Fibroblast of lung (primary cell): ENCODE measurements around the gene SHISA9. TPM values are rescaled to one million over a fixed set of nuclear protein-coding genes. Genes with fewer than 3 reads are reported as not detected.

Experiments used
- DNase-seq, 2 donors: peaks; one replicate each; pipeline versions ENCODE4 v3.0.0 to v3.0.0-alpha.2; 2010; ENCODE audit warnings: low read depth in 2 of 2
- H2AFZ ChIP-seq: 2 replicates; pipeline ENCODE4 v1.5.1; 2012; ENCODE audit warnings: low read length, control low read depth, inconsistent platforms
- H3K27ac ChIP-seq: 2 replicates; pipeline ENCODE4 v1.5.1; 2011; ENCODE audit warnings: low read length, control low read depth; ENCODE audit not compliant: insufficient read depth
- H3K27me3 ChIP-seq: 2 replicates; pipeline ENCODE4 v1.5.1; 2011; ENCODE audit warnings: mild to moderate bottlenecking, low read length; ENCODE audit not compliant: control insufficient read depth, insufficient read depth
- H3K36me3 ChIP-seq: 2 replicates; pipeline ENCODE4 v1.5.1; 2011; ENCODE audit warnings: low read length; ENCODE audit not compliant: control insufficient read depth, insufficient read depth
- H3K4me1 ChIP-seq: 2 replicates; pipeline ENCODE4 v1.5.1; 2011; ENCODE audit warnings: low read length; ENCODE audit not compliant: control insufficient read depth, insufficient read depth; ENCODE audit errors: extremely low read depth
- H3K4me2 ChIP-seq: 2 replicates; pipeline ENCODE4 v1.5.1; 2011; ENCODE audit warnings: low read length, control low read depth; ENCODE audit not compliant: insufficient read depth; ENCODE audit errors: extremely low read depth
- H3K4me3 ChIP-seq, 4 experiments: fragments of 200-600 bp in 1 of 4; sonication (generic) in 1 of 4; replicated peaks in 1 of 4; 2 replicates each; pipeline ENCODE4 v1.5.1; 2011 to 2016; ENCODE audit warnings: low read length in 4 of 4, low read depth in 3 of 4, mild to moderate bottlenecking in 3 of 4, control low read depth in 2 of 4, inconsistent platforms in 1 of 4, mixed read lengths in 1 of 4; ENCODE audit not compliant: insufficient read depth in 1 of 4; ENCODE audit errors: control extremely low read depth in 1 of 4
- H3K79me2 ChIP-seq: 2 replicates; pipeline ENCODE4 v1.5.1; 2012; ENCODE audit warnings: mild to moderate bottlenecking, low read length, inconsistent platforms; ENCODE audit not compliant: control insufficient read depth, insufficient read depth
- H3K9ac ChIP-seq: 2 replicates; pipeline ENCODE4 v1.5.1; 2011; ENCODE audit warnings: mild to moderate bottlenecking, low read length, control low read depth; ENCODE audit not compliant: insufficient read depth
- H3K9me3 ChIP-seq: 2 replicates; pipeline ENCODE4 v1.5.1; 2012; ENCODE audit warnings: low read depth, low read length; ENCODE audit not compliant: control insufficient read depth, insufficient read depth
- H4K20me1 ChIP-seq: 2 replicates; pipeline ENCODE4 v1.5.1; 2011; ENCODE audit warnings: low read length; ENCODE audit not compliant: control insufficient read depth, insufficient read depth; ENCODE audit errors: extremely low read depth
- CTCF ChIP-seq, 2 donors: IDR thresholded peaks in 1 of 2; conservative IDR thresholded peaks in 1 of 2; 1 replicate in 1 of 2; 2 replicates in 1 of 2; pipeline ENCODE4 v1.5.1; 2011 to 2012; ENCODE audit warnings: low read length in 2 of 2, control low read depth in 1 of 2, inconsistent platforms in 1 of 2, low read depth in 1 of 2, mild to moderate bottlenecking in 1 of 2
- EZH2 ChIP-seq: IDR thresholded peaks from 2 replicates; pipeline ENCODE4 v1.5.1; 2012; ENCODE audit warnings: low read length, control low read depth, mild to moderate bottlenecking; ENCODE audit errors: missing control alignments
- polyA plus RNA-seq, 2 donors: library from polyadenylated mRNA; depleted of rRNA in 1 of 2; stranded (reverse) in 1 of 2; unstranded in 1 of 2; fragments of >200 nt; gene quantifications; 2 replicates each; pipeline ENCODE4 v1.2.1, GENCODE V29; 2011 to 2012; ENCODE audit warnings: missing spikeins in 1 of 2
- total RNA-seq: library from RNA; depleted of rRNA; stranded (reverse); fragments of >200 nt; gene quantifications from 2 replicates; pipeline ENCODE4 v1.2.1, GENCODE V29; 2014

SHISA9 gene
- total and polyA plus RNA-seq, 2 donors (not counting 1 experiment from before 2014, with no cell fraction given): not detected

- no peak for DNase-seq
- Histone ChIP-seq H3K9ac (no peak overlapping the region), H4K20me1 (no peaks in the 10 kb centered on the region), H3K27ac (no peak overlapping the region), H3K36me3 (no peaks in the 10 kb centered on the region), H3K4me1 (no peaks in the 10 kb centered on the region), H3K9me3 (no peaks in the 10 kb centered on the region), H3K79me2 (no peaks in the 10 kb centered on the region), H2AFZ (no peak overlapping the region), H3K27me3 (no peaks in the 10 kb centered on the region), H3K4me3 (no peak overlapping the region), H3K4me2 (no peak overlapping the region)
- TF ChIP-seq EZH2 (no peak), CTCF (conservative IDR thresholded peaks at IDR 0.05 in 1 of 2, IDR thresholded peaks at IDR 0.05 in 1 of 2; ENCODE audit: low read depth in 1 of 2, low read length in 2 of 2) (no peak)
These were observed 340.8 kb downstream of the SHISA9 start for GRCh38 chr16:13242201-13242600.

- no peak overlapping the region for H2AFZ ChIP-seq
- H3K4me1 ChIP-seq: no peaks in the 10 kb centered on the region
- H3K4me3 ChIP-seq: no peak overlapping the region
- H4K20me1 ChIP-seq: no peaks in the 10 kb centered on the region
- H3K36me3 ChIP-seq: no peaks in the 10 kb centered on the region
- H3K79me2 ChIP-seq: no peaks in the 10 kb centered on the region
- no peak overlapping the region for H3K4me2 ChIP-seq
- H3K27ac ChIP-seq: no peak overlapping the region
- TF ChIP-seq CTCF (conservative IDR thresholded peaks at IDR 0.05 in 1 of 2, IDR thresholded peaks at IDR 0.05 in 1 of 2; ENCODE audit: low read depth in 1 of 2, low read length in 2 of 2): no peak
- no peak for TF ChIP-seq EZH2
- H3K27me3 ChIP-seq: no peaks in the 10 kb centered on the region
- no peaks in the 10 kb centered on the region for H3K9me3 ChIP-seq
- H3K9ac ChIP-seq: no peak overlapping the region
- DNase-seq: no peak
These were observed 343.4 kb downstream of the SHISA9 start for GRCh38 chr16:13244770-13245169.

GRCh38 chr16:13245713-13246377 lies 344.4 kb downstream of the SHISA9 start:
- Histone ChIP-seq H3K4me3 (no peak overlapping the region), H3K9ac (no peak overlapping the region), H3K9me3 (no peaks in the 10 kb centered on the region), H3K27ac (no peak overlapping the region), H3K27me3 (no peaks in the 10 kb centered on the region), H3K4me2 (no peak overlapping the region), H4K20me1 (no peaks in the 10 kb centered on the region), H3K79me2 (no peaks in the 10 kb centered on the region), H3K4me1 (no peaks in the 10 kb centered on the region), H2AFZ (no peak overlapping the region), H3K36me3 (no peaks in the 10 kb centered on the region)
- no peak for DNase-seq
- TF ChIP-seq EZH2 (no peak), CTCF (conservative IDR thresholded peaks at IDR 0.05 in 1 of 2, IDR thresholded peaks at IDR 0.05 in 1 of 2; ENCODE audit: low read depth in 1 of 2, low read length in 2 of 2) (no peak)
